ENCODE data around the gene ENTPD7.
"Not testable (repeated sequence)": the region's sequence is repeated elsewhere in the genome, so short reads cannot be mapped to it uniquely, and the experiment has no call there.

The ENTPD7 gene

GRCh38 chr10:99695761-99696160 lies 36.5 kb downstream of the ENTPD7 start:
- no peak for FAIRE-seq

- no peak for FAIRE-seq
Observed at GRCh38 chr10:99698504-99699080, 39.3 kb downstream of the ENTPD7 start.

- FAIRE-seq, result no peak
Observed at GRCh38 chr10:99700649-99701048, 41.3 kb downstream of the ENTPD7 start.

GRCh38 chr10:99708428-99709012 lies 49.2 kb downstream of the ENTPD7 start:
- FAIRE-seq, result no peak

GRCh38 chr10:99709480-99710229 lies 50.3 kb downstream of the ENTPD7 start:
- no peak for FAIRE-seq

- no peak for FAIRE-seq
Observed at GRCh38 chr10:99711129-99711719, 51.9 kb downstream of the ENTPD7 start.

- FAIRE-seq, result no peak
Observed at GRCh38 chr10:99714446-99714845, 55.1 kb downstream of the ENTPD7 start.

- no peak for FAIRE-seq
Observed at GRCh38 chr10:99720387-99720786, 61.1 kb downstream of the ENTPD7 start.

- FAIRE-seq, result no peak
Observed at GRCh38 chr10:99730026-99730425, 70.7 kb downstream of the ENTPD7 start.

GRCh38 chr10:99731306-99732032 lies 72.2 kb downstream of the ENTPD7 start:
- FAIRE-seq, result no peak

GRCh38 chr10:99732033-99732842 lies 72.9 kb downstream of the ENTPD7 start, which contains the start of the genes COX15 and CUTC:
Gene COX15 (minus strand): TSS chr10:99732127. CDS start chr10:99732049, 78 bp downstream.
Gene CUTC (plus strand): TSS chr10:99732234. CDS start chr10:99732349, 115 bp downstream.
- FAIRE-seq, result no peak

- FAIRE-seq, result no peak
Observed at GRCh38 chr10:99733366-99733765, 74.1 kb downstream of the ENTPD7 start.

GRCh38 chr10:99734111-99734510 lies 74.8 kb downstream of the ENTPD7 start:
- not testable (repeated sequence) for FAIRE-seq

- FAIRE-seq, result no peak
Observed at GRCh38 chr10:99740260-99740659, 81.0 kb downstream of the ENTPD7 start.

GRCh38 chr10:99740933-99741559 lies 81.7 kb downstream of the ENTPD7 start:
- no peak for FAIRE-seq

GRCh38 chr10:99742254-99742653 lies 82.9 kb downstream of the ENTPD7 start:
- FAIRE-seq, result no peak

- no peak for FAIRE-seq
Observed at GRCh38 chr10:99742701-99743100, 83.4 kb downstream of the ENTPD7 start.

- no peak for FAIRE-seq
Observed at GRCh38 chr10:99743841-99744240, 84.5 kb downstream of the ENTPD7 start.

GRCh38 chr10:99746166-99746565 lies 86.9 kb downstream of the ENTPD7 start:
- not testable (repeated sequence) for FAIRE-seq

- no peak for FAIRE-seq
Observed at GRCh38 chr10:99748823-99749451, 89.6 kb downstream of the ENTPD7 start.

- no peak for FAIRE-seq
Observed at GRCh38 chr10:99750641-99751040, 91.3 kb downstream of the ENTPD7 start.
